Endodermal cell (in vitro differentiated cells): ENCODE results near the gene SLK. TPM values are rescaled to one million over a fixed set of nuclear protein-coding genes. Genes with fewer than 3 reads are reported as not detected.

Source experiments
- DNase-seq: peaks from one replicate; pipeline ENCODE4 v3.0.0-alpha.2; 2017
- H3K27ac ChIP-seq: 2 replicates; pipeline ENCODE4 v1.5.1; 2013; ENCODE audit warnings: mild to moderate bottlenecking, low read depth, low read length, moderate library complexity
- H3K27me3 ChIP-seq: 2 replicates; pipeline ENCODE4 v1.6.1; 2013; ENCODE audit warnings: mild to moderate bottlenecking, low read length, moderate library complexity; ENCODE audit not compliant: insufficient read depth, control insufficient read depth, poor library complexity, severe bottlenecking
- H3K36me3 ChIP-seq: 2 replicates; pipeline ENCODE4 v1.7.0; 2013; ENCODE audit warnings: mild to moderate bottlenecking, low read length, moderate library complexity; ENCODE audit not compliant: control insufficient read depth, insufficient read depth
- H3K4me1 ChIP-seq: one replicate; pipeline ENCODE4 v1.7.0; 2013; ENCODE audit warnings: low read length; ENCODE audit not compliant: control insufficient read depth, insufficient read depth
- H3K4me3 ChIP-seq: 2 replicates; pipeline ENCODE4 v1.5.1; 2013; ENCODE audit warnings: mild to moderate bottlenecking, low read length, moderate library complexity
- H3K9ac ChIP-seq: 2 replicates; pipeline ENCODE4 v1.6.1; 2013; ENCODE audit warnings: mild to moderate bottlenecking, low read length, moderate library complexity; ENCODE audit not compliant: poor library complexity, severe bottlenecking; ENCODE audit errors: extremely low read depth
- H3K9me3 ChIP-seq: 2 replicates; pipeline ENCODE4 v1.6.1; 2013; ENCODE audit warnings: mild to moderate bottlenecking, low read length, moderate library complexity; ENCODE audit not compliant: control insufficient read depth
- H3K27ac Mint-ChIP-seq: 2 replicates; pipeline ENCODE4 v1.8.0; 2020; ENCODE audit warnings: mixed read lengths
- H3K27me3 Mint-ChIP-seq: 2 replicates; pipeline ENCODE4 v1.8.0; 2021; ENCODE audit warnings: mild to moderate bottlenecking, mixed read lengths; ENCODE audit not compliant: insufficient read depth
- H3K36me3 Mint-ChIP-seq: 2 replicates; pipeline ENCODE4 v1.8.0; 2020; ENCODE audit warnings: low read depth, mixed read lengths
- H3K4me1 Mint-ChIP-seq: 2 replicates; pipeline ENCODE4 v1.8.0; 2020; ENCODE audit warnings: mixed read lengths
- H3K4me3 Mint-ChIP-seq: 2 replicates; pipeline ENCODE4 v1.8.0; 2020; ENCODE audit warnings: mild to moderate bottlenecking, moderate library complexity, mixed read lengths
- H3K9me3 Mint-ChIP-seq: 2 replicates; pipeline ENCODE4 v1.8.0; 2020; ENCODE audit warnings: mild to moderate bottlenecking, mixed read lengths
- WGBS, 2 experiments: methylation state at CpG; one replicate each; pipeline versions ENCODE4 v1.1.5 to v1.1.7; 2013; ENCODE audit warnings: missing lambda C conversion rate in 2 of 2, mixed read lengths in 1 of 2; ENCODE audit not compliant: insufficient coverage in 1 of 2, insufficient read length in 1 of 2; 5-methylcytosine and 5-hydroxymethylcytosine counted together
- microRNA-seq: library from miRNA; unstranded; fragments of <30 nt; microRNA quantifications from one replicate; pipeline ENCODE4 v1.2.0, GENCODE V29; 2020; ENCODE audit warnings: borderline microRNAs expressed
- total RNA-seq, 2 donors: library from RNA; stranded (reverse); fragmentation: NEBNext Ultra II Directional in 1 of 2; extraction: Animal tissue kit (Norgen Biotek cat#: 25700) in 1 of 2; gene quantifications; 2 replicates in 1 of 2; 3 replicates in 1 of 2; pipeline ENCODE4 v1.2.1, GENCODE V29; 2021
- TF ChIP-seq, protein P1 (sequence below): fragments of 200-600 bp; sonication (generic); conservative IDR thresholded peaks from 2 replicates; pipeline ENCODE4 v1.5.0; 2021; ENCODE audit warnings: antibody characterized with exemption, mild to moderate bottlenecking

Gene SLK
- total RNA-seq, 2 donors from 2014 or later, result 23.4 to 32.9 TPM

DNA sequence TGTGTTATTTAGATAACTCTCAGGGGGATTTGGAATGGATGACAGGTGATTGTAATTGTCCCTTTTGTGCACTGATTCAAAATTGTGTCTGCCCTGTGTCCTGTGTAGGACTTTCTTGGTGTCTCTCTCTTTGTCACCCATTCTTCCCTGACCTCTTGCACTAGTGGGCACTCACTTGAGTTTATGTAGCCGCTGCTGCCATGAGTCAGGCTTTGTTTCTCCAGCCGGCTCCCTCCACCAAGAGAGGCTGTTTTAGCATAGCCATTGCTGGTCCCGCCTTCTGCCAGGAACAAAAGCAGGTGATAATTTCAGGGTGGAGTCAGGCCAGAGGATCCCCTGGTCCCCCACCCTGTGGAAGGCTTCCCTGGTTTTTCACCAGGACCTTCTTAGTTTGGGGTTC lies 110.3 kb downstream of the SLK start:
- no peak overlapping the region for H3K4me3 Mint-ChIP-seq
- H3K9me3 Mint-ChIP-seq, result no peaks in the 10 kb centered on the region
- Histone ChIP-seq H3K4me1 (no peaks in the 10 kb centered on the region), H3K4me3 (no peak overlapping the region), H3K9ac (no peak overlapping the region), H3K27me3 (no peaks in the 10 kb centered on the region), H3K9me3 (no peaks in the 10 kb centered on the region), H3K36me3 (no peaks in the 10 kb centered on the region), H3K27ac (peak overlapping the region; percentile 47)
- H3K27ac Mint-ChIP-seq, result no peak overlapping the region
- peaks cover 3% of the 10 kb centered on the region for H3K27me3 Mint-ChIP-seq
- H3K36me3 Mint-ChIP-seq, result no peaks in the 10 kb centered on the region
- H3K4me1 Mint-ChIP-seq, result peaks cover 11% of the 10 kb centered on the region
- TF ChIP-seq, protein P1, sequence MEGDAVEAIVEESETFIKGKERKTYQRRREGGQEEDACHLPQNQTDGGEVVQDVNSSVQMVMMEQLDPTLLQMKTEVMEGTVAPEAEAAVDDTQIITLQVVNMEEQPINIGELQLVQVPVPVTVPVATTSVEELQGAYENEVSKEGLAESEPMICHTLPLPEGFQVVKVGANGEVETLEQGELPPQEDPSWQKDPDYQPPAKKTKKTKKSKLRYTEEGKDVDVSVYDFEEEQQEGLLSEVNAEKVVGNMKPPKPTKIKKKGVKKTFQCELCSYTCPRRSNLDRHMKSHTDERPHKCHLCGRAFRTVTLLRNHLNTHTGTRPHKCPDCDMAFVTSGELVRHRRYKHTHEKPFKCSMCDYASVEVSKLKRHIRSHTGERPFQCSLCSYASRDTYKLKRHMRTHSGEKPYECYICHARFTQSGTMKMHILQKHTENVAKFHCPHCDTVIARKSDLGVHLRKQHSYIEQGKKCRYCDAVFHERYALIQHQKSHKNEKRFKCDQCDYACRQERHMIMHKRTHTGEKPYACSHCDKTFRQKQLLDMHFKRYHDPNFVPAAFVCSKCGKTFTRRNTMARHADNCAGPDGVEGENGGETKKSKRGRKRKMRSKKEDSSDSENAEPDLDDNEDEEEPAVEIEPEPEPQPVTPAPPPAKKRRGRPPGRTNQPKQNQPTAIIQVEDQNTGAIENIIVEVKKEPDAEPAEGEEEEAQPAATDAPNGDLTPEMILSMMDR, result no peak
- 25 to 41% methylated on average over 2 to 3 of the region's 3 CpGs for WGBS, 2 experiments
- DNase-seq, result peak; percentile 83

DNA sequence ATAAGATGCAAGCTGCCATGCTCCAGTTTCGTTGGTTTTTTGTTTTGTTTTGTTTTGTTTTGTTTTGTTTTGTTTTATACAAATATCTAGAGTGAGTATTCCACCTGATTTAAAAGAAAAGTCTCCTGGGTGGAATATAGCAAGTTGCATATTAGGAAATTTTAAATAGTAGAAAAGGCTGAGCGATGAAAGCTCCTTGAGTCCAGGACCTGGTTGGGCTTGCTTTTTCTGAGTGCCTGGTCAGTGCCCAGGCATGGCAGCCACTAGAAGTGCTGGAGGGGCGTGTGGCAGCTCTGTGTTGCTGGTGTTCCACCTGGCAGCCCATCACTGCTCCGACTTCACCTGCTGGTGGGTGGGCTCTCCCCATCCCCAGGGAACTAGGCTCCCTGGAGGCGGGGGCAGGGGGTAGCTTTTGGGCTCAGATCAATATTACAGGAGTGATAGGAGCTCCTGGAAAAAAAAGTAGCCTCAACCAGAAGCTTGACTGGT lies 110.8 kb downstream of the SLK start:
- Mint-ChIP-seq H3K36me3 (no peaks in the 10 kb centered on the region), H3K27ac (no peak overlapping the region), H3K4me1 (peaks cover 11% of the 10 kb centered on the region), H3K27me3 (peaks cover 3% of the 10 kb centered on the region), H3K4me3 (no peak overlapping the region), H3K9me3 (no peaks in the 10 kb centered on the region)
- H3K4me1 ChIP-seq, result no peaks in the 10 kb centered on the region
- H3K36me3 ChIP-seq, result no peaks in the 10 kb centered on the region
- no peak for DNase-seq
- TF ChIP-seq, protein P1, result no peak
- no peaks in the 10 kb centered on the region for H3K9me3 ChIP-seq
- no peak overlapping the region for H3K9ac ChIP-seq
- no peaks in the 10 kb centered on the region for H3K27me3 ChIP-seq
- 86% methylated on average over 1 to 5 of the region's 5 CpGs for WGBS, 2 experiments
- no peak overlapping the region for H3K27ac ChIP-seq
- no peak overlapping the region for H3K4me3 ChIP-seq

Small RNA genes within 50 kb of the gene (microRNA-seq; reads per million reads assigned to microRNA genes)
- gene MIR936, result not detected

Other genes with a start within 250 kb of the SLK start
- gene SH3PXD2A, start 111.6 kb upstream of the SLK start, total RNA-seq, result 10 to 100 TPM; 15.7 to 22.6 TPM
- gene STN1, start 49.0 kb upstream of the SLK start, total RNA-seq, result 10 to 100 TPM; 13.5 to 19.9 TPM
- 1 to 10 TPM; 1.1 to 2.3 TPM for gene COL17A1, start 118.7 kb downstream of the SLK start, total RNA-seq
- gene SFR1, start 155.0 kb downstream of the SLK start, total RNA-seq, result 10 to 100 TPM in 1 of 2 donors, 1 to 10 TPM in 1; 9.2 to 12.0 TPM